CD4-positive, alpha-beta T cell treated with Interleukin-21 for 1 hour (primary cell): ENCODE measurements around the gene KCNJ6.
A peak's percentile ranks its signal among the peaks of the same experiment; 100 is the strongest.

ENCODE experiments used
- DNase-seq: peaks from one replicate; pipeline ENCODE4 v3.0.0-alpha.2; 2020

Gene KCNJ6

GRCh38 chr21:37711836-37712568 is 204.3 kb downstream of the KCNJ6 start:
- DNase-seq, result peak; percentile 18

GRCh38 chr21:37711286-37711829 is 204.9 kb downstream of the KCNJ6 start:
- DNase-seq, result no peak

DNA sequence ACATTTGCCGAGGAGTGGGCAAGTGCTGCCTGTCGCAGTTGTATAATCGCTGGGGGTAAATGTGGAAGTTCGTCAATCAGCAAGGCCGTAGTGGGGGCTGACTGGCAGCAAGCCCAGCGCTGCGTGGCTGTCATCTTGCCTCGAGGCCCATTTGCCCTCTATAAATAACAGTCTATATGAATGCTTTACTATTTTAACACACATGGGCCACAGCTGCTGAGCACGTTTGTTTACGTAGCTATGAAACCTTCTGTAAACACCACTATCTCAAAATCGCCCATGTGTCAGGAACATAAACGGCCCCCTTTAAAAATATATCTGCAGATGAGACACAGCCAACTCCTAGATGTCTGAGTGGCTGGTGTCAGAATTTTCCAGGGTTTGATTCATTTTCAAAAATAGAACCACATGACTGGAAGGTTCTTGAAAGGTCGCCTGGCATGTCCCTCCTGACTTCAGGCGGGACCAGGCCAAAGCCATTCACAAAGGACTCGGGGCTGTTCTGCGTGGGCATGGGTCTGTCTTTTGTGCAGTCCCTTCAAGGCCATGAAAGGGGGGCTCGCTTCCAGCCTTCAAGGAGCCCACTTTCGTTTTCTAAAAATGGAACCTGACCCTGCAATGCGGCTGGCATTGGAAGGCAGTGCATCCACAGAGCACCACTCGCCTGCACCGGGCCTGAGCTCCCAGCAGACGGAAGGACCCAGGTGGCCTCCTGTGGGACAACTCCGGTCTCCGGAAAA is 205.5 kb downstream of the KCNJ6 start:
- no peak for DNase-seq

GRCh38 chr21:37704751-37705150 is 211.5 kb downstream of the KCNJ6 start:
- no peak for DNase-seq

- DNase-seq, result no peak
Measured at GRCh38 chr21:37702241-37702640, 214.0 kb downstream of the KCNJ6 start.

DNA sequence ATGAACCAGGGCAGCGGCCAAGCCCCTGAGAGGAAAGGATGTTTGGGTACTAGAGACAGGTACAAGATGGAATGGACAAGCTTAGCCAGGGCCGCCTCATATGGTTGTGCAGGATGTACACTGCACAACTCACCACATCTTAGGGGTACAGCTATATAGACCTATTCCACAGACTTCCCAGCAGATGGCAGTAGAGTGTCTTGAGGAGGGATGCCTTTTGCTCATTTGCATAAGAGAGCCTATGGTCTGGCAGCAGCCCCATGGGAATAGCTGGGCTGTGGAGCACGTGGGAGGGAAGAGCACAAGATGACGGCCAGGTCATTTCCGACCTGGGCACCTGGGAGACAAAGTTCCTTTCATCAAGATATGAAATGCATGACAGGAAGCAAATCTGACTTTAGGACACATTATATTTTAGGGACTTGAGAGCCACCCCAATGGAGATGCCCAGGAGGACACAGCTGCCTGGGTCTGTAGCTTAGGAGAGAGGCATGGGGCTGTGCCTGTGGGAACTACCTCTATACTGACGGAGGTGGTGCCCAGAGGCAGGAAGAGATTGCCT is 215.5 kb downstream of the KCNJ6 start:
- DNase-seq, result peak; percentile 19

DNA sequence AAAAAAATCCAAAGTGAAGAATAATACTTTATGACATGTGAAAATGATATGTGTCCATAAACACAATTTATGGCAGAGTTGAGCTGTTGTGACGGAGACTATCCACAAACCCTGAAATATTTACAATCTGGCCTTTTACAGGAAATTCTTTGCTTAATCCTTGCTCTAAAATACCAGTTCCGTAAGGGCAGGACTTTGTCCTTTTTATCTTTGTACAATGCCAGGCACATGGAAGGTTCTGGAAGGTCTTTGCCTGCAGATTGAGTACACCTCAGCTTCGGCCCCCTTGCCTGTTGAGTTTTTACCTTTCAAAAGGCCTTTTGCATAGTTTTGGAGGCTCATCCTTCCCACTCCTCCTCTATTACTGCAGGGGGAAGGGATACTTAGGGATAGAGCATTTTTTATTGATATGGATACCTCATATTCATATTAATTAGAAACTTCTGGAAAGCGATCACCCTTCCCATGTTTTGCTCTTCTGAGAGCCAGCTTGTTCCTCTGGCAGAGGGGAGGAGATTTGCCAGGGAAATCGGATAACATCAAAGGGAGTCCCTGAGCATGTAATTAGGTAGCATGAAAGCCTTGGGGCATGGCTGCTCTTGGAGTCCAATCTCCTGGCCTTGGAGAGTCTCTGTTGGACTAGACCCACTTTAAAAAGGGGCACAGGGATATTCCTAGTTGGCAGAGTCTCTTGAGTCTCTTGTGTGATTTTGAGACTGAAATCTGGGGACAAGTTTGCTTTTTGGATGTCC is 217.1 kb downstream of the KCNJ6 start:
- no peak for DNase-seq

DNA sequence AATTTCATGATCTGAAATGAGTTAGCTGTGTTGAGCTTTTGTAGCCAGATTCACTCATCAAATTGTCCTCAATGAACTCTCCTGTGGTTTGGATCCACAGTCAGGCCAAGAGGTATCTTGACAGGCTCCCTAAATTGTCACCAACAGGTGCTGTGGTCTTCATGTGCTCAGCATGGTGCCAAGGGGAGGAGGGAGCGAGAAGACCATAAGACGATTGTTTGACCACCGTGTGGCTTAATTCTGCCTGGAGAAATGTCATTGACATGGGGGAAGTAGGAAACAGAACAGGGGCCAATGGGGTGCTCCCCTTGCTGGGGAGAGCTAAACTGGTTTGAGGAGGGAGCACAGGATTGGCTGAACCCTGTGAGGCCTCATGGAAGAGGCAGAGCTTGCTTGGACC is 219.3 kb downstream of the KCNJ6 start:
- no peak for DNase-seq

DNA sequence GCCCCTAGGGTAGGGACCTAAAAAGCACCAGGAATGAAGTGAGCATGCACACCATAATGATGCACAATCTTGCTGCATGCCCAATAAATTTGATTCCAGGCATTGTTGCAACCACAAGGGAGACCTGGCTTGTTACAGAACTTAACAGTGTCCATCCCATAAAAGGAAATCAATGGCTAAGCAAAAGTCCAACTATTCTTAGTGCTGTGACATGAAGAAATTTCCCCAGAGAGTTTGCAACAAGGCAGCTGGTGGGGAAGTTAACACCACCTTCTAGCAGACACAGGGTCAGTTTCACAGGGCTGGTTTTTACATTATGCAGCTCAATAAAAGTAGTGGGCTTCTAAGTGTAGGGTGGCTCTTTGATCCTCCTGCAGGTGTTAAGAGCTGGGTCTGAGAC is 221.1 kb downstream of the KCNJ6 start:
- DNase-seq, result no peak

DNA sequence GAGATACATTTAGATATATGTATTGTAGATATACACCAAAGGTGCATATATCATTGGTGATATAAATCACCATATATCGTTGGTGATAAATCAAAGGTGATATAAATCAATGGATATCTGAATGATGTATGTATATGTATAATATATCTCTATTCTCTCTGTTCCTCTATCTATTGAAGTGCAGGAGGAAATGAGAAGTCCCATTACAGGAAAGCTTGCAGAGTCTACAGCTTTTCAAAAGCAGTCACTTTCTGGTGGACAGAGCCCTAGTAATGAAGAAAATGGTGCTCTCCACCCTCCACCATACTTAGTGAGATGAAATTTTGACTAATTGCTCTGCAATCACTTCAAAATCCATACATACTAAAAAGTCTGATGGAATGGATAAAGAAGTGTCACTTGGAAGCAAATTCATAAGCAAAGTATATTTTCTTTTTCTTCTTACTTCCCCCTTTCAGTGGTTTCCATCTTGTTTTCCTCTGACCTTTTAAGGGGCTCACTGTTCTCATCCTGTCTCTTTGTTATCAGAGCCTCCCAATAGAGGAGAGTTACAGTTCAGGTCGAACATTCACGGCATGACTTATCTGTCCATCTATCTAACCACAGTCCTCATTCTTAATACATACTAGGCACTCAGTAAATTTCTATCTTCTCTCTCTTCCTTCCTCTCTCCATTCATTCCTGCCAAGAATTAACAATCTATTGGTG is 227.2 kb downstream of the KCNJ6 start:
- DNase-seq, result no peak

DNA sequence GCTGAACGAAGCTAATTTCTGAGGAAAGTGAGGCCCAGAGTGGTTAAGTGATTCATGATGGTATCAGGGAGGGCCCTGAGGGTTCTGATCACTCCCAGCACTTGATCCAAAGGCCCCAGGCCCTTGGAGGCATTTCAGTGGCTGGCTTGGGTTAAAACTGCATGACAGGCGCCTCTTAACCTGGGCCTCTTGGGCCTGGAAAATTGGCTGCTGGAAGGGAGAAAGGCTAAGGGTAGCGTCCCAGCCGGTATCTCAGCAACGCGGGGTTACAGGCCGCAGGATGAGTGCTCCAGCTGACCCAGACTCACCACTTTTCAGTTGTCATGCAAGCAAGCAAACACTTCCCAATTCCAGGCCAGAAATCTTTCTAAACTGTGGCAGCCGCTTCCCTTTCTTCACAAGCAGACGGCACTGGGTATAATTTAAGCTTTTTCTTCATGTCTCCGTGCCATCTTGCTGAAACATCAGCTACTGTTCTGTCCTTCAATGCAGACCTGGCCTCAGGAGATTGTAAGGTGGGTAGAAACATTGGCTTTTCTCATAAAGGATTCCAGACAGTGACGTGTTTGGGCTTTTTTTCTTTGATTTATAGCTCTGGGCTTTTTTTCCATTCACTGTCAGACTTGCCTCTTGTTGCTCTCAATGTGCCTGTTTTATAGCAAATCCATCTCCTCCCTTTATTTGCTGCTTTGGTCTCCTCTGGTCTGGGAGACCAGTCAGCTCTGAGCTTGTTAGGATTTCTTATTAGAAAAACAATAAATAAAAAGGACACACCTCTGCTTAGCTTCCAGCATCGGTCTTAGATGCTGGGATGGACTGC is 229.1 kb downstream of the KCNJ6 start:
- DNase-seq, result no peak

DNA sequence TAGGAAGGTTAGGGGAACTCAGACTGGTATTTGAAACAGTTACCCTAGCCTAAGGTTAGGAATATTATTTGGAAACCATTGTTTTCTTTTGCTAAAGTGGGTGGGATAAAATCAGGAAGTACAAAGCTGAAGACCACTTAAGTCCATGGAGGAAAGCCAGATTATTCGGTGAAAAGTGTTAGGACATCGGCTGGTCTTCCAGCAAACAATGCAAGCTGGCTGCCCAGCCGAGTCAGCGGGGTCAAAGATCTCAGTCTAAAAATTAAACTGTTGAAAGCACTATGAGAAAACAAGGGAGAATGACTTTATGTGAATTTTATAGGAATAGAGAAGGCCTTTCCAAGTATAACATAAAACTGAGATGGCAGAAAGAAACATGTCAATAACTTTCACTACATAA is 231.7 kb downstream of the KCNJ6 start:
- no peak for DNase-seq

- no peak for DNase-seq
Measured at GRCh38 chr21:37684115-37684493, 232.2 kb downstream of the KCNJ6 start.

DNA sequence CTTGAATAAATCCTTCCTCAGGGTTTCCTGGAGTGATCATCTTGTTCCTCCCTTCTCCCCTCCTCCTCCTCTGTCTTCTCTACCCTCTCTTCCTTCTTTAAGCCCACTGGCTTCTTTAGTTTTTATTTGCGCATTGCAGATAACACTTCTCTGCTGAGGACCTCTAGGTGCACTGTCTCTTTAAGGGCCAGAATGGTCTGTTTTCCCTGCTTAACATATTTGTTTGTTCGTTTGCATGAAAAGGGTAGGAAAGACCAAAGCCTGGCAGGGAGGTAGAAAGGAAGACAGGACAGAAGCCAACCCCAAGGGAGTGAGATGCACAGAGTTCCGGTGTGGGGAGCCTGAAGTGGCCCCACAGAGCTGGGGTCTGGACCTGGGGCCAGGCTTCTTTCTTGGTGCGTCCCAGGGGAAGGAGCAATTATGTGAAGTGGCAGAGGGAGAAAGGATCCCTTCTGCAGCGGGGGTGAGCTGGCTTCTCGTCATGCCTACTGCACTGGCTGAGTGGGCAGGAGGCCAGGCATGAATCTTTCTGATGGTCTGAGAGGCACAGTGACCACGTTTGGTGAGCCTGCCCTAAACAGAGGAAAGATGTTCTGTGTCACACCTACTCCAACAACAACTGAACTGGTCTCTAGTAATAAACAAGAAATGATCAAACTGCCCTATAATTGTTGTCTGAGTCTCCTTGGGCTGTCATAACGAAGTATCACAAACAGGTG is 232.7 kb downstream of the KCNJ6 start:
- DNase-seq, result no peak

GRCh38 chr21:37682966-37683365 is 233.3 kb downstream of the KCNJ6 start:
- DNase-seq, result no peak

DNA sequence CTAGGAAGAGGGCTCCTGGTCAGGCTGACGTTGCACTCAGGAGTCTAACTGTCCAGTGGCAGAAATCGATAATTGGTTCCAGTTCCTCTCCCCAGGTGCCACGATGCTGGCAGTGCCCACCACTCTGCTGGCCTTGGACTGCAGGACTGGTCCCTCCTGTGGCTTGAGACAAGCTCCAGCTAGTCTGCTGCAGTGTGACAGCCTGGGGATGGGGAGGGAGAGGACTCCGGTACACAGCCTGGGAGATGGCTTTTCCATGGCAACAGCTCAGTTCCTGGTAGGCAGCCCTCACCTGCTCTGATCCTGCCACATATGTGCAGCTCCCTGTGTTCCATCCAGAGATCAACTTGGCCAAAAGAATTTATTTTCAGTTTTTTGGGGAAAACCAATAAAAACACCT is 239.3 kb downstream of the KCNJ6 start:
- DNase-seq, result no peak

GRCh38 chr21:37675202-37675801 is 241.0 kb downstream of the KCNJ6 start:
- DNase-seq, result peak; percentile 30

DNA sequence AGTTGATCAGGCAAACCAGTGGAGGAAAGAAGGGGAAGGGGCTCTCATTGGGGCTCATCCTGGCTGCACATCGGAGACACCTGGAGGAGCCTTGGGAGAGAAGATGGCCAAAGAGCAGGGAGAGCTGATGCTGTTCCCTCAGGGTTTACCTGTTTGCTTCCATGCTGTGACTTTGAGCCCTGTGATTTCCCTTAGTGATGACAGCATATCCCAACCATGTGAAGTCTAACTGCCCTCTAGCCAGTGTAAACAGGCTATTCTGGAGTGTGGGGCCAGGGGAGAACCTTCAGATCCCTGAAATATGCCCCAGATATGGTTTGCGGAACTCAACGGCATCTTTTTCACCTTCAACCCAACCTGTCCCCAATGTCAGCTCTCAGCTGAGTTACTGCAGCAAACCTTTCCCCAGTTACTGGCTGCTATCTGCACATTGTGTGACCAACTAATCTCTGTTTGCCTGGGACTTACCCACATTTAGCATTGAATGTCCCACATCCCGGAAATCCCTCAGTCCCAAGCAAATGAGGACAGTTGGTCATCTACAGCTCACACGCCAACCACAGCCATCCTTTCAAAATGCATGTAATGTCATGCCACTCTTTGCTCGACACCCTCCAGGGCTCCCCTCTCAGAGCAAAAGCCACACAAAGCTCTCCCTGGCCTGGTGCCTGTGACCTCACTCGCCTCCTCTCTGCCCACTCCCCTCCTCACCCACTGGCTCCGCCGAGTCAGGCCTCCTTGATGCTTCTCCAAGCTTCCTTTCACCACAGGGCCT is 242.3 kb downstream of the KCNJ6 start:
- DNase-seq, result no peak

DNA sequence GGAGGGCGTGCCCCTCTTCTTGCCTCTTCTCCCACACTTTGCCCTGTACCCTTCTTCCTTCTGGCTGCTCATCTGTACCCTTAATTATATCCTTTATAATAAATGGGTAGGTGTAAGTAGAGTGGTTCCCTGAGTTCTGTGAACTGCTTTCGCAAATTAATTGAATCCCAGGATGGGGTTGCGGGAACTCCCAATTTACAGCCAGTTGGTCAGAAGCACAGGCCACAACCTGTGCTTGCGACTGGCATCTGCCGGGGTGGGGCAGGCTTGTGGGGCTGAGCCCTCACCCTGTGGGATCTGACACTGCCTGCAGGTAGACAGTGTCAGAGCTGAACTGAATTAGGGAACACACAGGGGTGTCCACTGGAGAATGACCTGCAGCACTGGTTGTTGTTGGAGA is 244.9 kb downstream of the KCNJ6 start:
- no peak for DNase-seq

DNA sequence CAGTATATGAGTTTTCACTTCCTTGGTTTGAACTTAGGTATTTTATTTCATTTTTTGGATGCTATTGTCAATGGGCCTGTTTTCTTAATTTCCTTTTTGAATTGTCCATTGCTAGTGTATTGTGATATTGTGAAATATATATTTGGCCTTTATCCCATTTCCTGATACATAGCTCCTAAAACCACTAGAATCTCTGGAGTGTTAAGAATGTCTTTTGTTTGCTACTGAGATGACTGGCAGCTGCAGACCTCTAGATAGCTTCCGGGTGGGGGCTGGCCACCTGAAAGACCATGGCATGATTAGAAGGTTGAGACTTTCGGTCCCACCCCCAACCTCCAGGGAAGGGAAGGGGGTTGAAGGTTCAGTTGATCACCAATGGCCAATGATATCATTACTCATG is 245.4 kb downstream of the KCNJ6 start:
- DNase-seq, result no peak
